A673 (cell line): ENCODE results near the gene ATP7A. TPM values are rescaled to one million over a fixed set of nuclear protein-coding genes. Genes with fewer than 3 reads are reported as not detected.
"Not testable (repeated sequence)": the region's sequence is repeated elsewhere in the genome, so short reads cannot be mapped to it uniquely, and the experiment has no call there.

Experiments used
- Bru-seq: library from RNA; stranded (reverse); fragments of 400-500 nt; gene quantifications from one replicate; lab custom pipeline; 2021; lab: Mats Ljungman, UMichigan
- BruChase-seq, 2 experiments: library from RNA; stranded (reverse); fragments of 400-500 nt; gene quantifications; one replicate each; lab custom pipeline; 2021; lab: Mats Ljungman, UMichigan
- BruUV-seq: library from RNA; stranded (reverse); fragments of 400-500 nt; replicated peaks from 2 replicates; lab custom pipeline; 2021; lab: Mats Ljungman, UMichigan
- CTCF ChIA-PET: fragments of 300-600 bp; sonication (Branson Sonifier 250); formaldehyde crosslinking; loops from one replicate; lab custom pipeline; 2022; ENCODE audit warnings: antibody characterized with exemption; lab: Charles Lee
- POLR2A ChIA-PET: fragments of 300-600 bp; sonication (Branson Sonifier 250); formaldehyde crosslinking; loops from one replicate; lab custom pipeline; 2022; ENCODE audit warnings: antibody characterized with exemption; ENCODE audit not compliant: low non-redundant PET; lab: Charles Lee
- DNase-seq: peaks from one replicate; pipeline ENCODE4 v3.0.0-alpha.2; 2015; ENCODE audit warnings: low spot score
- H3K27ac ChIP-seq: fragments of 200-600 bp; sonication (generic); 2 replicates; pipeline ENCODE4 v1.5.1; 2016; ENCODE audit warnings: mixed run types, low read depth, mild to moderate bottlenecking, mixed read lengths, antibody characterized with exemption, low read length; ENCODE audit not compliant: poor library complexity, severe bottlenecking
- H3K27me3 ChIP-seq: fragments of 200-600 bp; sonication (generic); replicated peaks from 2 replicates; pipeline ENCODE4 v1.6.1; 2017; ENCODE audit warnings: mixed run types, low read depth, mild to moderate bottlenecking, mixed read lengths, antibody characterized with exemption, low read length; ENCODE audit not compliant: insufficient read depth, poor library complexity
- H3K36me3 ChIP-seq: fragments of 200-600 bp; sonication (generic); 2 replicates; pipeline ENCODE4 v1.6.1; 2016; ENCODE audit warnings: mixed run types, mild to moderate bottlenecking, mixed read lengths, antibody characterized with exemption, low read length; ENCODE audit not compliant: insufficient read depth, poor library complexity, severe bottlenecking
- H3K4me1 ChIP-seq: fragments of 200-600 bp; sonication (generic); 2 replicates; pipeline ENCODE4 v1.6.1; 2017; ENCODE audit warnings: mixed run types, mild to moderate bottlenecking, mixed read lengths, antibody characterized with exemption, low read length; ENCODE audit not compliant: insufficient read depth, poor library complexity, severe bottlenecking
- H3K4me3 ChIP-seq: fragments of 200-600 bp; sonication (generic); 2 replicates; pipeline ENCODE4 v1.5.1; 2016; ENCODE audit warnings: low read depth, mixed run types, mild to moderate bottlenecking, mixed read lengths, low read length; ENCODE audit not compliant: poor library complexity, severe bottlenecking
- H3K9me3 ChIP-seq: fragments of 200-600 bp; sonication (generic); 2 replicates; pipeline ENCODE4 v1.6.1; 2016; ENCODE audit warnings: mixed run types, low read depth, mild to moderate bottlenecking, mixed read lengths, antibody characterized with exemption, low read length; ENCODE audit not compliant: poor library complexity, severe bottlenecking
- EZH2 ChIP-seq: fragments of 200-600 bp; sonication (generic); IDR thresholded peaks from 2 replicates; pipeline ENCODE4 v1.6.1; 2017; ENCODE audit warnings: borderline replicate concordance, low read depth, mild to moderate bottlenecking, mixed read lengths, antibody characterized with exemption, low read length; ENCODE audit not compliant: poor library complexity, severe bottlenecking
- intact Hi-C: fragments of 100-400 bp; cut with micrococcal nuclease; formaldehyde crosslinking; loops from one replicate; pipeline ENCODE4 v1.10.0; 2022; ENCODE audit not compliant: unreplicated experiment
- long read RNA-seq: library from polyadenylated mRNA; stranded (forward); transcript quantifications from one replicate; pipeline ENCODE4 v2.0.0, GENCODE V29; 2022
- total RNA-seq: library from RNA; stranded (reverse); gene quantifications from 2 replicates; pipeline ENCODE4 v1.2.3, GENCODE V29; 2021
- TF ChIP-seq, protein P1 (sequence below): fragments of 300-800, 200-600 bp; sonication (generic); conservative IDR thresholded peaks from 2 replicates; pipeline ENCODE4 v1.5.1; 2017; ENCODE audit warnings: low read depth, mild to moderate bottlenecking, antibody characterized with exemption, low read length, moderate library complexity, mixed read lengths

The ATP7A gene
- total RNA-seq: 9.0 TPM in 2 replicates
- Bru-seq, nascent RNA: percentile 56 among the genes with signal in this experiment
- percentile 83 among the genes with signal in this experiment for BruChase-seq, experiment 1, labeled RNA remaining after a 2-hour chase
- BruChase-seq, experiment 2, labeled RNA remaining after a 6-hour chase: percentile 93 among the genes with signal in this experiment
- long read RNA-seq, partial matches to known transcripts: 5 of 12 reads
- long read RNA-seq, other reads (novel, unspliced or antisense): 7 of 12 reads

DNA sequence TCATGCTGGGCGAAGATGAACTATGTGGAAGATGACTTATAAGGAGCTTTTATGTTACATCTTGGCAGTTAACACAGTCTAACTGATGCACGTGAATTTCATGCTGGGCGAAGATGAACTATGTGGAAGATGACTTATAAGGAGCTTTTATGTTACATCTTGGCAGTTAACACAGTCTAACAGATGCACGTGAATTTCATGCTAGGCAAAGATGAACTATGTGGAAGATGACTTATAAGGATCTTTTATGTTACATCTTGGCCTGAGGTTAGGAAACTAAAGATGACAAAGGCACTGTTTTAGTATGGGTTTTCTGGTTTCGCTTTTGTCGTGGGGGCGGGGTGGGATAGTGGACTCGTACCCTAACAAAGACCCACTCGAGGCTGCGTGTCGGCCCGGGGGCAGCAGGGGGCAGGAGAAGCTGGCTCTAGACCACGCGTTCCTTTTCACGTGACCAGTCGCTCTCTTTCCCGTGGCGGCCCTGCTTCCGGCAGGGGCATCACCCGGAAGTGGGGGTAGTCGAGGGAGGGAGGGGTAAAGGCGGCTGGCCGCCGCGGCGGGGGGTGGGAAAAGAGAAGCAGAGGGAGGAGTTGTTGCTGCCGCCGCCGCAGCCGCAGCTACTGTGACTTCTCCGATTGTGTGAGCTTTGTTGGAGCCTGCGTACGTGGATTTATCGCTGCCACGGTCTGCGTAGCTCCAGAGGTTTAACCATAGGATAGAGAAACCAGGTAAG lies at the start of gene ATP7A:
ATP7A (plus strand) TSS at position 586 of the 733 bp plus-strand sequence. CDS start 60,949 bp downstream, outside the sequence.
- no peaks in the 10 kb centered on the region for H3K27me3 ChIP-seq
- H3K4me3 ChIP-seq: peak within 1 kb of the TSS; percentile 60
- POLR2A ChIA-PET: interaction anchor here (0.8 kb wide), 1 partner anchor 11 kb away, joined by 3 read pairs; the partner anchor contains the start of gene COX7B
- no peaks in the 10 kb centered on the region for H3K9me3 ChIP-seq
- H3K4me1 ChIP-seq: no peaks in the 10 kb centered on the region
- intact Hi-C loops: loop anchor here (1.0 kb wide), 1 partner anchor 119 kb away; no protein-coding TSS in a partner anchor
- no TSS peak for BruUV-seq
- peaks cover 5% of the 10 kb centered on the region for H3K36me3 ChIP-seq
- CTCF ChIA-PET: interaction anchor here (0.7 kb wide), 1 partner anchor 11 kb away, joined by 5 read pairs; no protein-coding TSS in a partner anchor
- peak within 1 kb of the TSS; percentile 68 for H3K27ac ChIP-seq
- DNase-seq: peak; percentile 93
- TF ChIP-seq, protein P1, sequence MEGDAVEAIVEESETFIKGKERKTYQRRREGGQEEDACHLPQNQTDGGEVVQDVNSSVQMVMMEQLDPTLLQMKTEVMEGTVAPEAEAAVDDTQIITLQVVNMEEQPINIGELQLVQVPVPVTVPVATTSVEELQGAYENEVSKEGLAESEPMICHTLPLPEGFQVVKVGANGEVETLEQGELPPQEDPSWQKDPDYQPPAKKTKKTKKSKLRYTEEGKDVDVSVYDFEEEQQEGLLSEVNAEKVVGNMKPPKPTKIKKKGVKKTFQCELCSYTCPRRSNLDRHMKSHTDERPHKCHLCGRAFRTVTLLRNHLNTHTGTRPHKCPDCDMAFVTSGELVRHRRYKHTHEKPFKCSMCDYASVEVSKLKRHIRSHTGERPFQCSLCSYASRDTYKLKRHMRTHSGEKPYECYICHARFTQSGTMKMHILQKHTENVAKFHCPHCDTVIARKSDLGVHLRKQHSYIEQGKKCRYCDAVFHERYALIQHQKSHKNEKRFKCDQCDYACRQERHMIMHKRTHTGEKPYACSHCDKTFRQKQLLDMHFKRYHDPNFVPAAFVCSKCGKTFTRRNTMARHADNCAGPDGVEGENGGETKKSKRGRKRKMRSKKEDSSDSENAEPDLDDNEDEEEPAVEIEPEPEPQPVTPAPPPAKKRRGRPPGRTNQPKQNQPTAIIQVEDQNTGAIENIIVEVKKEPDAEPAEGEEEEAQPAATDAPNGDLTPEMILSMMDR: peak; percentile 53
- TF ChIP-seq EZH2: no peak

DNA sequence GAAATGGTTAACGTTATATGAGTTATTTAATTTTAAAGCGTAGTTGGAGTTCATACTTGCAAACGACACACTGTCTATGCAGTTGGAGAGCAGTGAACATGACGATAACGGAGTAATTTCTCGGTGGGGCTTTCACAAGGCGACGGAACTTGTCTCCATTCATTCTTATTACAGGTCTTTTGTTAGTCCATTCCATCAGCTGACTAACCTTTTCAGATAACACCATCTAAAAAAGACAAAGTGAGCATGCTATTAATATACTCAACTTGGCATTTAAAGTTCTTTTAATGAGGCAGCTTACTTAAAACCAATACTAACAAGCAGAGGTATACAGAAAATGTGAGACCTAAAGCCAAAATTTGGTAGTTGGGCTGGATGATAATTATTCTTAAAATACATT lies 35.1 kb upstream of the ATP7A start:
- ChIA-PET POLR2A (no interaction called here), CTCF (no interaction called here)
- Histone ChIP-seq H3K4me3 (no peak overlapping the region), H3K27ac (no peak overlapping the region), H3K4me1 (no peaks in the 10 kb centered on the region), H3K27me3 (no peaks in the 10 kb centered on the region), H3K9me3 (no peaks in the 10 kb centered on the region), H3K36me3 (peaks cover 9% of the 10 kb centered on the region)
- no TSS peak for BruUV-seq
- no peak for TF ChIP-seq EZH2
- TF ChIP-seq, protein P1: no peak
- DNase-seq: no peak
- intact Hi-C loops: no loop called here

DNA sequence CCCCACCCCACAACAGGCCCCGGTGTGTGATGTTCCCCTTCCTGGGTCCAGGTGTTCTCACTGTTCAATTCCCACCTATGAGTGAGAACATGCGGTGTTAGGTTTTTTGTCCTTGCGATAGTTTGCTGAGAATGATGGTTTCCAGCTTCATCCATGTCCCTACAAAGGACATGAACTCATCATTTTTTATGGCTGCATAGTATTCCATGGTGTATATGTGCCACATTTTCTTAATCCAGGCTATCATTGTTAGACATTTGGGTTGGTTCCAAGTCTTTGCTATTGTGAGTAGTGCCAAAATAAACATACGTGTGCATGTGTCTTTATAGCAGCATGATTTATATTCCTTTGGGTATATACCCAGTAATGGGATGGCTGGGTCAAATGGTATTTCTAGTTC lies 29.1 kb upstream of the ATP7A start:
- H3K27me3 ChIP-seq, H3K4me1 ChIP-seq, intact Hi-C loops, H3K27ac ChIP-seq, DNase-seq, H3K9me3 ChIP-seq, BruUV-seq, H3K36me3 ChIP-seq, H3K4me3 ChIP-seq, POLR2A ChIA-PET, CTCF ChIA-PET: not testable (repeated sequence)
